ENCODE data around the gene SIGLEC15. TPM values are rescaled to one million over a fixed set of nuclear protein-coding genes. Genes with fewer than 3 reads are reported as not detected.

The SIGLEC15 gene
- total RNA-seq, 1 donor from 2014 or later: 0.32 TPM

DNA sequence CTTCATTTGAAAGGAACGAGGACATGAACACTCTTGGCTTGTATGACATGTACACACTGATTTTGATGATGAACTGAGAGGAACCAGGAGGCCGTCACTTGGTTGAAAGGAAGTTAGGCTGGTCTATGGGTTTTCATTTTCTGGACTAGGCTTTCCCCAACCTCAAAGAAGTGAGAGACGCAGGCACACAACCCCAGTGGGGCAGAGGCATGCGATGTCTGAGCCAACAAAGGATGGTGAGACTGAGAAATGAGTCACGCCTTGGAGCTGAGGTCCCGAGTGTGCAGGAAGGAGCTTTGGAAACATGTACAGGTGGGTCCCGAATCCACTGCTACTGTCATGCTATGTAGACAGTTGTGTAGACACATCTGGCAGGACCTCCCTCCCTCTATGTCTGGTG lies 24.1 kb downstream of the SIGLEC15 start:
- no peaks in the 10 kb centered on the region for H3K27me3 ChIP-seq
- H3K4me1 ChIP-seq: no peaks in the 10 kb centered on the region
- H3K36me3 ChIP-seq: peaks cover 44% of the 10 kb centered on the region
- ATAC-seq (no peak), DNase-seq (no peak)
- no peaks in the 10 kb centered on the region for H3K9me3 ChIP-seq
- no peak overlapping the region for H3K27ac ChIP-seq
- no peak overlapping the region for H3K4me3 ChIP-seq
- TF ChIP-seq, protein P1, sequence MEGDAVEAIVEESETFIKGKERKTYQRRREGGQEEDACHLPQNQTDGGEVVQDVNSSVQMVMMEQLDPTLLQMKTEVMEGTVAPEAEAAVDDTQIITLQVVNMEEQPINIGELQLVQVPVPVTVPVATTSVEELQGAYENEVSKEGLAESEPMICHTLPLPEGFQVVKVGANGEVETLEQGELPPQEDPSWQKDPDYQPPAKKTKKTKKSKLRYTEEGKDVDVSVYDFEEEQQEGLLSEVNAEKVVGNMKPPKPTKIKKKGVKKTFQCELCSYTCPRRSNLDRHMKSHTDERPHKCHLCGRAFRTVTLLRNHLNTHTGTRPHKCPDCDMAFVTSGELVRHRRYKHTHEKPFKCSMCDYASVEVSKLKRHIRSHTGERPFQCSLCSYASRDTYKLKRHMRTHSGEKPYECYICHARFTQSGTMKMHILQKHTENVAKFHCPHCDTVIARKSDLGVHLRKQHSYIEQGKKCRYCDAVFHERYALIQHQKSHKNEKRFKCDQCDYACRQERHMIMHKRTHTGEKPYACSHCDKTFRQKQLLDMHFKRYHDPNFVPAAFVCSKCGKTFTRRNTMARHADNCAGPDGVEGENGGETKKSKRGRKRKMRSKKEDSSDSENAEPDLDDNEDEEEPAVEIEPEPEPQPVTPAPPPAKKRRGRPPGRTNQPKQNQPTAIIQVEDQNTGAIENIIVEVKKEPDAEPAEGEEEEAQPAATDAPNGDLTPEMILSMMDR (IDR thresholded peaks at IDR 0.05): no peak
- intact Hi-C loops (cut with DNase I): no loop called here

DNA sequence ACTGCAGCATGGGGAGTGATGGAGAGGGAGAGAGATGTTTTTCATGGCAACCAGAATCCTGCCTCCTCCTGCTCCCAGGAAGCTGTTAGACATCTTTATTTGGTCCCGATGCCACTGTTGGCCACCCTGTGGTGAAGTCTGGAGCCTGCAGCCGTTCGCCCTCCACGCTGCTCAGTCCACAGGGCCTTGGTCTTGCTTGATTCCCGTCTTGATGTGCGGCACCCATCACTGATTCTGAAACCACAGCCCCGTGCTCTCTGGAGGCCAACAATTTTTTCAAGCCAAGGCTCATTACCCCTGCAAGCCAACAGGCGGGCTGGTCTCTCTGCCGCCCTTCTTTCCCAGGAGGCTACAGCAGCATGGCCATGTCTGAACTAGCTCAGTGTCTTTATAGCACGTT lies 24.5 kb downstream of the SIGLEC15 start:
- H3K36me3 ChIP-seq: peaks cover 49% of the 10 kb centered on the region
- TF ChIP-seq, protein P1 (IDR thresholded peaks at IDR 0.05): peak; percentile 17
- H3K4me3 ChIP-seq: no peak overlapping the region
- H3K4me1 ChIP-seq: no peaks in the 10 kb centered on the region
- H3K27me3 ChIP-seq: no peaks in the 10 kb centered on the region
- peak; percentile 41 for ATAC-seq
- no peaks in the 10 kb centered on the region for H3K9me3 ChIP-seq
- DNase-seq: no peak
- H3K27ac ChIP-seq: no peak overlapping the region
- intact Hi-C loops (cut with DNase I): no loop called here

DNA sequence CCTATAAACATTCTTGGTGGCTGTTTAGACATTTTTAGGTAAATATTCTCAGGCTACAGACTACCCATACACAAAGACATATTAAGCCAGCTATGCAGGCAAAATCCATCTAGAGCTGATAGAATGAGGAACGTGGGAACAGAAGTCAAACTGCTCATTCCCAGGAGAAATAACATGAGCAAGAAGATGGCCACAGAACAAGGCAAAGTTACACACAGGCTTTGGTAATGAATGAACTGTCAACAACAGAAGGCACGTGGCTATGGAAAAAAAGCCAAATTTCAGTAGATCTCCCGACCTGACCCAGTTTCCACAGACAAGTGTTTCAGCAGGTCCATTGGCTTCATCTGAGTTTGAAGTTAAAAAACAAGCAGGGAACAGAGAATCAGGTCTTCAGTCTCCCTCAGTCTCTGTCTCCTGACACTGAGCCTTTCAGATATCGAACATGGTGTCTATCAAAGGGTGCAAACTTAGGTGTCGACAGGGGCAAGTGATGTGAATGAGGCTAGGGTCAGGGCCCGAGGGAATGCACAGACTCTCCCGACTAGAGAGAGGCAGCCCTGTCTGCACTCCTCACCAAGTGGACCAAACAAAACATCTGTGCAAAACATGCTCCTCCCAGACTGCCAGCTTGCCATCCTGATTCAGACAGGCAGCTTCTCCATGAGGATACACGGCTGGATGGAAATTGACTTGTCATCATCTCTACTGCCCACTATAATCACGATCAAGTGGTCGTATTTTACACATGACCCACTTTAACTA lies 25.9 kb downstream of the SIGLEC15 start:
- ATAC-seq: no peak
- Histone ChIP-seq H3K36me3 (peaks cover 62% of the 10 kb centered on the region), H3K9me3 (no peaks in the 10 kb centered on the region), H3K27me3 (no peaks in the 10 kb centered on the region), H3K4me3 (no peak overlapping the region), H3K4me1 (no peaks in the 10 kb centered on the region), H3K27ac (no peak overlapping the region)
- TF ChIP-seq, protein P1 (IDR thresholded peaks at IDR 0.05): no peak
- DNase-seq: no peak
- intact Hi-C loops (cut with DNase I): no loop called here

DNA sequence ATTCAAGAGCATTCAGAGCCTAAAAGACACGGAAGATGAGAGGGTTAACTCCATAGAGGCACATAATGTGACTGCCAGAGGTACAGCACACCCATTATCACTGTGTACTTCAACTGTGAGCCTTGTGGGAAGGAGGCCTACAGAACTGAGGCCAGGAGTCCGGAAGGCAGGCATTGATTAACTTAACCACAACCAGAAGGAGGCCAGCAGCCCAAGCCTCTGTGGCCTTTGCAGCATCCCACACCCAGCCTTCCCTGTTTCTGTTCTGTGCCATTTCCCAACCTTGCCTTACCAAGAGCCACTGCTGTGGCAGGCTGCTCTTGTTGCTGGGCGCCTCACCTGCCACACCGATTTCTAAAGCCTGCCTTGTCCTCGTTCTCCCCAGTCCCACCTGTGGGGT lies 27.2 kb downstream of the SIGLEC15 start:
- intact Hi-C loops (cut with DNase I): no loop called here
- no peak overlapping the region for H3K4me3 ChIP-seq
- H3K36me3 ChIP-seq: peaks cover 75% of the 10 kb centered on the region
- no peaks in the 10 kb centered on the region for H3K4me1 ChIP-seq
- ATAC-seq (no peak), DNase-seq (no peak)
- H3K27me3 ChIP-seq: no peaks in the 10 kb centered on the region
- H3K9me3 ChIP-seq: no peaks in the 10 kb centered on the region
- H3K27ac ChIP-seq: no peak overlapping the region
- TF ChIP-seq, protein P1 (IDR thresholded peaks at IDR 0.05): no peak

DNA sequence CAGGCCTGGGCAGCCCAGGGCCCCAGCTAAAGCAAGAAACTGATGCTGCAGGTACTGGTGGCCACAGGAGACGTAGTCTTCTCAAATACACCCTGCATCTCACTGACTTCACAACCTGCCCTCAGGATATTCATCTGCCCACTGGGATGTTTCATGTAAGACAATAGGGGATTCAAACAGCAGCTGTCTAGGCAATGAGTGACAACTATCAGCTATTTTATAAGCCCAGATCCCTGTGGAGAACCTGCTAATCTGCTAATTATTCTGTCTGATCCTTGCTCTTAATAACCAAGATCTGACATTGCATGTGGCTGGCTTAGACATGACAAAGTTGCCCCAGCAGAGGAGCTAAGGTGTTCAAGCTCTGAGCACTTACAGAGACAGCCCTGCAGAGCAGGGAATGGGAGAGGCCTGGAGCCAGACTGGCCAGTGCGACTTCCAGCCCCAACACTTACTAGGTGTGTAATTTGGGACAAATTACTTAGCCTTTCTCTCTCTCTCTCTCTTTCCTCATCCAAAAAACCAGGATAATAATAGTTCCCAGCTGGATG lies 28.6 kb downstream of the SIGLEC15 start:
- peaks cover 88% of the 10 kb centered on the region for H3K36me3 ChIP-seq
- intact Hi-C loops (cut with DNase I): no loop called here

More for the DNA sequence above, 28.6 kb downstream of the SIGLEC15 start:
- no peak overlapping the region for H3K4me3 ChIP-seq
- H3K4me1 ChIP-seq: no peaks in the 10 kb centered on the region
- DNase-seq (no peak), ATAC-seq (no peak)
- H3K27me3 ChIP-seq: no peaks in the 10 kb centered on the region
- no peaks in the 10 kb centered on the region for H3K9me3 ChIP-seq
- no peak overlapping the region for H3K27ac ChIP-seq
- TF ChIP-seq, protein P1 (IDR thresholded peaks at IDR 0.05): no peak
